NB4 (cell line): ENCODE results near the gene PPCS.

Experiments
- DNase-seq: peaks from one replicate; pipeline ENCODE4 v3.0.0; 2010; ENCODE audit warnings: low read depth
- H3K4me3 ChIP-seq: one replicate; pipeline ENCODE4 v1.5.1; 2011; ENCODE audit warnings: mild to moderate bottlenecking, low read depth, low read length, moderate library complexity
- CTCF ChIP-seq: IDR thresholded peaks from one replicate; pipeline ENCODE4 v1.5.1; 2012; ENCODE audit warnings: low read depth, low read length
- MAX ChIP-seq: IDR thresholded peaks from 2 replicates; pipeline ENCODE4 v1.6.1; 2011; ENCODE audit warnings: low read depth, low read length
- MYC ChIP-seq: IDR thresholded peaks from 2 replicates; pipeline ENCODE4 v1.6.1; 2011; ENCODE audit warnings: low read depth, low read length
- POLR2A ChIP-seq: IDR thresholded peaks from 2 replicates; pipeline ENCODE4 v1.6.1; 2011; ENCODE audit warnings: mild to moderate bottlenecking; ENCODE audit not compliant: insufficient read length; ENCODE audit errors: extremely low read depth

Gene PPCS

GRCh38 chr1:42456754-42457089, 379 bp downstream of the PPCS start:
- H3K4me3 ChIP-seq: peak overlapping the region; percentile 90
- DNase-seq: peak; percentile 83
- TF ChIP-seq MAX: no peak
- no peak for TF ChIP-seq POLR2A
- no peak for TF ChIP-seq CTCF
- no peak for TF ChIP-seq MYC

GRCh38 chr1:42461196-42461595, 4.9 kb downstream of the PPCS start:
- TF ChIP-seq MAX: no peak
- TF ChIP-seq CTCF: no peak
- TF ChIP-seq MYC: no peak
- no peak for TF ChIP-seq POLR2A
- no peak for DNase-seq
- H3K4me3 ChIP-seq: no peak overlapping the region

GRCh38 chr1:42462828-42463763, 6.8 kb downstream of the PPCS start, which contains the start of gene CCDC30:
TSS of gene CCDC30 (plus strand) at chr1:42463286. CDS start at chr1:42480552, 17,266 bp downstream.
- no peak for TF ChIP-seq MYC
- no peak for TF ChIP-seq CTCF
- TF ChIP-seq POLR2A: no peak
- no peak; the same call in 1 of the 2 replicates for TF ChIP-seq MAX
- DNase-seq: peak; percentile 94

GRCh38 chr1:42463921-42464320, 7.6 kb downstream of the PPCS start:
- DNase-seq: no peak
- TF ChIP-seq CTCF (no peak), MAX (no peak), MYC (no peak), POLR2A (no peak)
- no peak overlapping the region for H3K4me3 ChIP-seq

More at GRCh38 chr1:42462828-42463763, 6.8 kb downstream of the PPCS start, which contains the start of gene CCDC30:
- H3K4me3 ChIP-seq: peak within 1 kb of the TSS; percentile 62

GRCh38 chr1:42466030-42466429, 9.7 kb downstream of the PPCS start:
- H3K4me3 ChIP-seq: no peak overlapping the region
- DNase-seq: no peak
- TF ChIP-seq CTCF (no peak), MAX (no peak), MYC (no peak), POLR2A (no peak)
